GM19455 (cell line): Measurements from ENCODE around the gene CREB1.
"Not testable (repeated sequence)": the region's sequence is repeated elsewhere in the genome, so short reads cannot be mapped to it uniquely, and the experiment has no call there.

Source experiments
- ATAC-seq: cut with Tn5 transposase; IDR thresholded peaks from one replicate; pipeline ENCODE4 v1.9.1; 2021; ENCODE audit not compliant: unreplicated experiment

The CREB1 gene

DNA sequence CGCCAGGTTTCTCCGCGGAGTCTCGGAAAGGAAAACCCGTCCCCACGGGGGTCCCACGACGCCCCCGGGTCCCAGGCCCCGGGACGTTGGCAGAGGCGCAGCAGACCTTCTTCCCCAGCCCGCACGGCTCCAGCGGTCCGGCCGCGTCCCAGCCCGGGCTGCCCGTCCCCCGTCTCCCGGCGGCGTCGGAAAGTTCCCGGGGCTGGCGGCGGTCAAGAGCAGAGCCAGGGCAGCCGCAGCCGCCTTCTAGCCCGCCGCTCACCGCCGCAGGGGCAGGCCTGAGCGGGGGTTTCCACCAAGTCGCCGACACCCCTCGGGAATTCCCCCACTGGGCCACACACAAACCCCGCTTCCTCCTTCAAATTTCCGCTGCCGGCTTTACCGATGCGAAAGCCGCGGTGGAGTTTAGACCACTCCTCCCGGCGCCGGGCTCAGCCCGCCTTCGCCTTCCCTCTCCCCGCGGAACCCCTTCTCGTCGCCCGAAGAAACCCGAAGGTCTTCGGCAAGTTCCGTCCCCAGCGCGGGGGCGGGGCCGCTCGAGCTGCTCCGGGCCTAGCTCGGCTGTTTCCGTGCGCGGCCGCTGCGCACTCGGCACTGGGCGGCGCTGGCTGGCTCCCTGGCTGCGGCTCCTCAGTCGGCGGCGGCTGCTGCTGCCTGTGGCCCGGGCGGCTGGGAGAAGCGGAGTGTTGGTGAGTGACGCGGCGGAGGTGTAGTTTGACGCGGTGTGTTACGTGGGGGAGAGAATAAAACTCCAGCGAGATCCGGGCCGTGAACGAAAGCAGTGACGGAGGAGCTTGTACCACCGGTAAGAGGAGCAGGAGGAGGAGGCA lies at the start of gene CREB1:
CREB1 (plus strand) TSS at position 633 of the 830 bp plus-strand sequence. CDS start 25,674 bp downstream, outside the sequence.
- peak; percentile 84 for ATAC-seq

DNA sequence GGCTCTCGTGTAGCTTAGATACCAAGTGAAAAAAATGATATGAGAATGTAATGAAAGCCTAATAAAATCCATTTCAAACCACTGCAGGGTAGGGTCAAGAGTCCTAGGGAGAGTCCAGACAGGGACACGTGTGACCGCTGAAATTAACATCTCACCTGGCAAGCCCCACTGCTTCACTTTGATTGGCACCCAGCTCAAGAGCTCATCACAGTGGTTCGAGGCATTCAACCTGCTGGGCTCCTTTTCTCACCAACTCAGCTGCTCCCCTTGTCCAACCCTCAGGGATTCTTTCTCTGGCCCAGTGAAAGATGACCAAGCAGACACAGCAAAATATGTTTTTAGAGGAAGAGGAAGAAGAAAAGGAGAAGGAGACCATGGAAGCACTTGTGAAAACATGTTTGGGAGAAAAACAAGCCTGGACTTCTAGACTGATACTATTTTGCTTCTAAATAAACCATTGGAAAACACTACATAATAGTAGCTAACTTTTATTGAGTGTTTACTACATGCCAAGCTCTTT lies 49.2 kb upstream of the CREB1 start:
- ATAC-seq: no peak

DNA sequence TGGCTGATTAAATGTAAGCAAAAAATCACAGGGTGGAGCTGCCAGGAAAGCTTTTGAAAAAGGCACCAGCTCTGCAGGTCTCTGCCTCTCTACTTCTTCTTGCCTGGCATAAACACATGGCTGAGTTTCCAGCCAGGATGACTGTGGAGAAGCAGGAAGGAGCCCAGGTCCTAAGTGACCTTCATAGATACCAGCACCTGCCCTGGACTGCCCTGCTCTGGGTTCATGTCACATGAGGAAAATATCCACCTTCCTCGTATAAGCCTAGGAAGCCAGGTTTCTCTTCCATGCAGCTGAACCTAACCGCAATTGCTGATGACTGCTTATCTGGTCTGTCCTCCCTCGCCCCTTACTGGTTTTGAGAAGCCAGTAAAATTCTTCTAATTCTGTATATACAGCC lies 47.8 kb upstream of the CREB1 start:
- ATAC-seq: no peak

DNA sequence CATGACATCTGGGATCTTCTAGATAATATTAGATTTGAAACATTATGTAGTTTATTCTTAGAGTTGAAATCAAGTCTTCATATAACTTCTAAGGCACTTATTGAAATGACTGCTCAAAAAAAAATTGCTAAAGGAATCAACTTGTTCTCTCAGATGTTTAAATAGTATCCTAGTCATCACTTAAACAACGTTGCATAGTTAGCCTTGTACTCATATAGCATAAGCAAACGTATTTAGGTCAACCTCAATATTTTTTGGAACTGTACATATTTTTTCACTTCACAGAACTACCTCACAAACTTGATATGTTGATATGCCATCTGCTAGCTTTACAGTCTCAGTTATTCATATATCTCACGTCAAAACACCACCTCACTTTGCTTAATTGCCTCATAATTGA lies 47.1 kb upstream of the CREB1 start:
- ATAC-seq: no peak

DNA sequence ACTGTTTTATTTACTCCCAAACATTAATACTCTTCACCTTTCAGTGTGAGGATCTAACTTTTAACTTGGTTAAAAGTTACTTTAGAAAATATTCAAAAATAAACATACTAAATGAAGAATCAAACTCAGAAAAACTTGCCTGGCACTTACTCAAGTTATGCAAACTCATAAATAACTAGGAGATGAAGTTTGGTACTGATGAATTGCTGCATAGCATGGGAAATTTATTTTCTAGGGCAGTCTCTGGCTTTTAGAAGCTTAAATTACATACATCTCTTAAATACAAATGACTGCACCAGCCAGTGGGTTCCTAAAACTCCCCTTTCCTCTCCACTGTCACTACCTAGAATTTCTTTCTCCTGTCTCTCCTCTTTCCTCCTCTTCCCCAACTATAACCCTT lies 46.7 kb upstream of the CREB1 start:
- ATAC-seq: no peak

DNA sequence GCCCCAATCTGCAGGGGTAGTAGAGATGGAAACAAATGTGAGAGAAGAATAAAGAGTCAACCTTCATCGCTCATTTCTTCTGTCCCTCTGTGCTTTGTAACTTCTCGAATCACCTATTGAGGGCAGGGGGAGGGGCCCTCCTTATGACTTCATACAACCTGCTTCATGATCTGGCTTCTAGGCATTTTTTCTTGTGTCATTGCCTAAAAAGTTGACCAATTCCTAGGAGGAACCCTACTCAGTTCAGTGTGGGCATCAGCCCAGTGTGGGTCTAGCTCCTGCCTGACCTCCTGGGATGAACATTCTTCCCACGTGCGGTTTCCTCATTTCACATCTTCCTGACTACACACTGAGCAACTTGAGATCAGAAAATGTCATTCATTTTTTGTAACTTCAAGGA lies 46.3 kb upstream of the CREB1 start:
- no peak for ATAC-seq

DNA sequence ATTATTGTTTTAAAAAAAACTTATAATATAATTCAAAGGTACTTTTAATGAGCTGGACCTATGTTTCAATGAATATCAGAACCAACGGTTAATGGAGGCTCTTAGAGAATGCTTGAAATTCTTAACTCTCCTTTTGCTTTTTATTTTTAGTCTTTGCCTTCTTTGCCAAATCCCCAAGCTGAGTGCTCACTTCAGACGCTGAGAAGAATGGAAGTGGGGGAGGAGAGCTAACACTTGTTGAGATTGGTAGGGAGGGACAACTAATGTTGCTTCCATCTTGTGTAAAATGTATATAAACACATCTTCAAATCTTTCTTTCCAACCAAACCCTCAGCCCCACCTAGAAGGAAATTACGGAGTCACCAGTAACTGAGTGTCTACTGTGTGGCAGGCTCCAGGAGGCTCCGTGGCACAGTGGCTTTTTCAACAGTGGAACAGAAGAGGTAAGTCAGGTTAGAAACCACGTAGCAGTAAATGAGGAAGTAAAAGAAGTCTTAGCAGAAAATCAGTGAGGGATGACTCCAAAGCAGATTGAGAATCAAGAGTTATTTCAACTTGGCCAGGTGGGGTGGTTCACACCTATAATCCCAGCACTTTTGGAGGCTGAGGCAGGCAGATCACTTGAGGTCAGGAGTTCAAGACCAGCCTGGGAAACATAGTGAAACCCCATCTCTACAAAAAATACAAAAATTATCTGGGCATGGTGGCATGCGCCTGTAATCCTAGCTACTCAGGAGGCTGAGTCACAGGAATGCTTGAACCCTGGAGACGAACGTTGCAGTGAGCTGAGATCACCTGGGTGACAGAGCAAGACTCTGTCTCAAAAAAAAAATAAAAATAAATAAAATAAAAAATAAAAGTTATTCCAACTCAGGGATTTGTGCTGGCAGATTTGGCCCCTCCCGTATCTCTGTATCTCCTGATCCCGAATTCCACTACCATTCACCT lies 45.0 kb upstream of the CREB1 start:
- no peak for ATAC-seq

DNA sequence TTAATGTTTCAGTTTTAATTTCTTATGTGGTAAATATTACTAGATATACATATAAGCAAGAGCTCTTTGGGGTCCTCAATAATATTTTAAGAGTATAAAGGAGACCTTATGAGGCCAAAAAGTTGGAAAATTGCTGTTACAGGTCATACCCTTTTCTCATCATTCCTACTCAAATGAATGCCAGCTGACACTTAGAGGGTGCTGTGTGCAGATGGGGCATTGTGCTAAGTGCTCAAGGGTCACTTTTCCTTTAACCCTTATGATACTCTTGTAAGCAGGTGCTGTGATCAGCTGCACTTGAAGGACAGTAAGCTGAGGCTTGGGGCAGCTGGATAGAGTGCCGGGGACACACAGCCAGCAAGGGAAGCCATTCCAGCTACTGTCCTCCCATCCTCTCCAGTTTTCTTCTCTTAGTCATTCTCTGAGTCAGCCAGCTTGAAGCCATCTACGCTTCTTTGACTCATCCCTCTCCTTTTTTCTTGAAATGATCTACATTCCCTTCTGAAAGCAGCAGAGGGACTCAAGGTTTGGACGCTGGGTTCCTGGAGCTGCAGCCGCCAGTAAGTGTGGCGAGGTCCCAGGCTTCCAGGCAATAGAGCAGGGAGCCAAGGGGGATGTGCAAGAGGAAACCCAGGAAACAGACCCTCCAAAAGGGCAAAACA lies 42.0 kb upstream of the CREB1 start:
- ATAC-seq: no peak

DNA sequence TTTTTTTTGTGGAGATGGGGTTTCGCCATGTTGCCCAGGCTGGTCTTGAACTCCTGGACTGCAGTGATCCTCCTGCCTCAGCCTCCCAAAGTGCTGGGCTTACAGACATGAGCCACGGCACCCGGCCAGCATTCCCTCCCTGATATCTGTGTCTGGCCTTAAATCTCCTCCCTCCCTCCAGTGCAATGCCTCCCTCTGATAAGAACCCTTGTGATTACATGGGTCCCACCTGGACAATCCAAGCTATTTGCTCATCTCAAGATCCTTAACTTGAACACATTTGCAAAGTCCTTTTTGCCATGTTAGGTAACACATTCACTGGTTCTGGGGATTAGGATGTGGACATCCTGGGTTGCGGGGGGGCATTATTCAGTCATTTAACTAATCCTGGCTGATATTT lies 40.5 kb upstream of the CREB1 start:
- ATAC-seq: no peak

DNA sequence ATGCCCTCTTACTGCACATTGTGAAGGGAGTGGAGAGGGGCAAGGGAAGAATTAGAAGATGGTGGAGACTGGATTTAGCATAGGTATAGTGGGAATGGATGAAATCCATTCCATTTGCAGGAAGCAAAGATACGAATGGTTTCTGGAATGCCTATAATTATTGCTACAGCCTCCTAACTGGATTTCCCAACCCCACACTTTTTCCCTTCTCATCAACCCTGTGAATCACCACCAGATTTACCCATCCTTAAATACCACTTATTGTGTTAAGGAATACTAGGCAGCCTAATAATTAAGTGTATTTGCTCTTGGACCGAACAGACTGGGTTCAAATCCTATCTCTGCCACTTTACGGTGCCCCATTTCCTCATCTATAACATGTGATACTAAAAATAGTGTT lies 39.3 kb upstream of the CREB1 start:
- no peak for ATAC-seq

DNA sequence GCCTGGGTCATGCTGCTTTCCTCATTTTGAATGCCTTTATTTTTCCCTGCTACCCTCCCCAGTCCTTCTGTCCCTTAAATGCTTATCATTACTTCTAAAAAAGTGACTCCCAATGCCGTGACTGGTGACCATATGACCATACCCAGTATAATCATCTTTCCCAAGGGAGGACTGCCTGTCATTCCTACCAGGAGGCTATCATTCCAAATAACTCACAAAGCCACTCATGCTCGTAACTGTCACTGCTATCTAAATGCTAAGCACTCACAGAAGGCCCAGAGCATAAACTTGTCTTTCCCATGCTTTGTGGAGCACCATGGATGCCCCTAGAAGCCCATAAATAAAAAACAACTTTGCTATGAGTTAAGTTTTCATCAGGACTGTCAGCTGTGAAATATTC lies 38.7 kb upstream of the CREB1 start:
- no peak for ATAC-seq

DNA sequence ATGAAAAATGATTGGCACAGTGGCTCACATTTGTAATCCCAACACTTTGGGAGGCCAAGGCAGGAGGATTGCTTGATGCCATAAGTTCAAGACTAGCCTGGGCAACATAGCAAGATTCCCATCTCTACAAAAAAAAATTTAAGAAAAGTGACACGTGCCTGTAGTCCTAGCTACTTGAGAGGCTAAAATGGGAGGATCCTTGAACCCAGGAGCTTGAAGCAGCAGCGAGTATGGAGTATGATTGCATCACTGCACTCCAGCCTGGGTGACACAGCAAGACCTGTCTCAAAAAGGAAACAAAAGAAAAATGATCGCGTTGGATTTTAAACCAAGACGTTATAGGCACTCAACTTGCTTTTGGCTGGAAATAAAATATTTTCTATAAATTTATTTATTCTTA lies 37.8 kb upstream of the CREB1 start:
- ATAC-seq: no peak

DNA sequence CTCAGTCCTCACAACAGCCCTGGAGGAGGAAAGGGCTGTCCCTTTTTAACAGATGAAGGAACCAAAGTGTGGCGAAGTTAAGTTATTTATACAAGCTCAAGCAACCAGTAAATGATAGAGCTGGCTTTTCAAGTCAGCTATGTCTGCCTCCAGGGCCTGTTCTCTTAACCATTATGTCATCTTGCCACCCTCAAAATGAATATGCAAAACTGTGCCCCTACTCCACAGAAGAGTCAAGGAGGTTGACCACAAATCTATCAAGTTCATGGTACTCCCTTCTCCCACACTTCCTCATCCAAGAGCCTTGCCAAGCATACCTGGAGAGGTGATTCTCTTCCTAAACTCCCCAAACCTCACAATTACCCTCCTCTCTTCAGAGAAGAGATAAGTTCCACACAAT lies 37.3 kb upstream of the CREB1 start:
- ATAC-seq: no peak

DNA sequence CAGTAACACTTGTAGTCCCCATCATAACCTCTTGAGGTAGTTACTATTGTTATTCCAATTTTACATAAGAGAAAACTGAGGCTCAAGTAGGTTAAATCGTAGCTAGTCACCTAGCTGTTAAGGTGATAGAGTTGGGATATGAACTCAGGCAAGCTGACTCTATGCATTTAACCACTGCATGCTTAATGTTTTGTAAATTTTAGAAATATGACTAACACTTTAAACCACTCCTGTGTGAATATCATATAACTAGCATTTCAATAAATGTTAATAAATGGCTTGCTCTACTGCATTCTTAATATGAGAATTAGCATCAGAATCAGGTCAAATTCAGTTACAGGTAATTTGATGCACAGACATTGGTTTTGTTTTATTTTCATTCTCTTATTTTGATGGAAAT lies 35.6 kb upstream of the CREB1 start:
- no peak for ATAC-seq

DNA sequence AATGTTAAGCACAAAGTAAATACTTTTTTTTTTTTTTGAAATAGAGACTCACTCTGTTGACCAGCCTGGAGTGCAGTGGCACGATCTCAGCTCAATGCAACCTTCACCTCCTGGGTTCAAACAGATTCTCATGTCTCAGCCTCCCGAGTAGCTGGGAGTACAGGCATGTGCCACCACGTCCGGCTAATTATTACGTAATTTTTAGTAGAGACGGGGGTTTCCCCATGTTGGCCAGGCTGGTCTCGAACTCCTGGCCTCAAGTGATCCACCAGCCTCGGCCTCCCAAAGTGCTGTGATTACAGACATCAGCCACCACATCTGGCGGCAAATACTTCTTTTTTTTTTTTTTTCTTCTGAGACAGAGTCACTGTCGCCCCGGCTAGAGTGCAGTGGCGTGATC lies 32.8 kb upstream of the CREB1 start:
- ATAC-seq: not testable (repeated sequence)

DNA sequence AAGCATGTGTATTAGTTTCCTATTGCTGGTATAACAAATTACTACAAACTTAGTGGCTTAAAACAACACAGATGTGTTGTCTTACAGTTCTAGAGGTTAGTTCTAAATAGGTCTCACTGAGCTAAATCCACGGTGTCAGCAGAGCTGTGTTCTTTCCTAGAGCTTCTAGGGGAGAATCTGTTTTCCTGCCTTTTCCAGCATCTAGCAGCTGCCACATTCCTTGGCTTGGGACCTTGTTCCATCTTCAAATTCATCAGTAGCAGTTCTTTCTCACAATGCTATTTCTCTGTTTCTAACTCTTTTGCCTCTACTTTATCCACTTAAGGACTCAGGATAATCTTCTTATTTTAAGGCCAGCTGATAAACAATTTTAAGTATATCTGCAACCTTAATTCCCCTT lies 32.2 kb upstream of the CREB1 start:
- no peak for ATAC-seq

DNA sequence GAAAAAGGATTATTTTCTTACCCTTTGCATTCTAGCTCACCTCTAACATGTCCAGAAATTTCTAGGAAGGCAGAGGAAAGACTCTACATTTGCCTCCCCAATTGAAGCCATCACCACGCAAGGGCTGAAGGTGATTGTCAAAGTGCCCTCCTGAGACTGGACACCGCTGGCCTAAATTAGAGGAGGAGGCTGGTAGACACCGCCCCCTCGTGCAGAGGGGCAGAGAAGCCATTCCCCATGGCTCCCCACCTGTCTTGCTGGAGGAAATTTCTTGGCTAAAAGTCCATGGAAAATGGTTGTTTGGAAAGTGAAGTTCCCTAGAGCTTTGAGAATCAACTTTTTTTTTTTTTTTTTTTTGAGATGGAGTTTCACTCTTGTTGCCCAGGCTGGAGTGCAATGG lies 31.3 kb upstream of the CREB1 start:
- no peak for ATAC-seq

DNA sequence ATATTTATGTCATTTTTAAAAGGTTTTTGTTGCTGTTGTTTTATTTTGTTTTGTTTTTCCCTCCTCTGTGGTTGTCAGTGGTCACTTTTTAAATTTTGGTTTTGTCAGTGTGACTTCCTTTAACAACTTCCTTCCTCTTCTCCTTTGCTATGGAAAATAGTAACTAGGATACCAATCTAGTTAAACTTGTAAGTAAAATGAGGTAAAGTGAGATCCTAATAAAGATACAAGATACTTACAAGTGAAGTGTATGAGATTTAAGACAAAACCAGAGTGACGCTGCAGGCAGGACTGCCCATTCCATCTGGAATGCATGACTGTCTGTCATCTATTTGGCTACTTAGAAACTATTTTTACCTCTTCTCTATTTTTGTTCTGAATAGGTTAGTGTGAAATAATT lies 30.6 kb upstream of the CREB1 start:
- no peak for ATAC-seq

DNA sequence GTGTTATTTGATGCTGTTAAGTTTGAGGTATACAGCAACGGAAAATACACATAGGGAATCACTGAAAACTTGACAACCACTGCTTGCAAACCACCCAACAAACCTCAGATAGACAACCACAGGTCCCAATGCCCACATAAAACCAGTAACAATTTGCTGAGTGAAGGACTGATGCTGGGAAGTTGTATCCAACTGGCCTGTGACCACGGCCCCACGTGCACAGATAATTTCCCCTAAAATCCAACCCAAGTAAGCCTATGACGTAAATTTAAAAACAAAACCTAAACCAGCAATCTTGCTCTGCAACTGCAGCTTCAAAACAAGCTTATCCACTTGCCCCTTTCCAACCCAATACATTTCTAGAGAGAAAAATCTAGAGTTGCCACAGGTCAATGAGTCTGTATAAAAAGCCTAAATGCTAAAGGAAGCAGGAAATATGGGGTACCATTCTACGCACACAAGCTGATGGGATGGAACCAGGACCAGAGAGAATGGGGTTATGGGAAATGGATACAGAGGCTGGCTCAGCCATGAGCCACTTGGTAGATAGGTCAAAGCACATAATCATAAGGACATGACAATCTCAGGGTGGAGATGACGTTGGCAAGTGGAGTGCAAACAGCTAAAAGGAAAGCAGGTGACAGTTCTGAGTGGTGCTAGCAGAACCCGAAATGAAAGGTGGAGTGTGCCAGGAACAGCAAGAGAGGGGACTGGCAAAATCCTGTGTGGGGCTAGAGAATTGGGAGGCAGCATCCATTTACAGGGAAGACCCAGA lies 27.8 kb upstream of the CREB1 start:
- ATAC-seq: no peak

DNA sequence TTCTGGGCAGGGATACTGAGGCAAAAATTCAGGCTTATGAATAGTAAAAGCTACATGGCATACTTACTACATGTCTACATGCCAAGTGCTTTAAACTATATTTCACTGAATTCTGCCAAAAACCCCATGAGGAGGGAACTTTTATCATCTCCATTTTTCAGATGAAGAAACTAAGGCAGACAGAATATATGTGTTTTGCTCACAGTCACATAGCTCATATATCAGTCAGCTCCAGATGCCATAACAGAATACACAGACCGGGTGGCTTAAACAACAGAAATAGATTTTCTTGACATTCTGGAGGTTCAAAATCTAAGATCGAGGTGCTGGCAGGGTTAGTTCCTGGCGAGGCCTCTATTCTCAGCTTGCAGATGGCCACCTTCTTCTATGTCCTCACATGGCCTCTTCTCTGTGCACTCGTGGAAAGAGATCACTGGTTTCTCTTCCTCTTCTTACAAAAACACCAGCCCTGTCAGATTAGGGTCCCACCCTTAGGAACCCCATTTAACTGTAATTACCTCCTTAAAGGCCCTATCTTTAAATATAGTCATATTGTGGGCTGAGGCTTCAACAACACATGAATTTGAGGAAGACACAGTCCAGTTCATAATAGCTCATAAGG lies 27.1 kb upstream of the CREB1 start:
- ATAC-seq: no peak
